Daoy (cell line): Measurements from ENCODE around the gene TCF4. TPM values are rescaled to one million over a fixed set of nuclear protein-coding genes. Genes with fewer than 3 reads are reported as not detected.

Source experiments
- DNase-seq: peaks from one replicate; pipeline ENCODE4 v3.0.0-alpha.2; 2015; ENCODE audit warnings: low read depth
- total RNA-seq: library from RNA; depleted of rRNA; stranded (reverse); fragments of >200 nt; shearing (Covaris generic); gene quantifications from 2 replicates; pipeline ENCODE4 v1.2.3, GENCODE V29; 2014

The TCF4 gene
- total RNA-seq, 1 experiment from 2014 or later, result 24.1 TPM

DNA sequence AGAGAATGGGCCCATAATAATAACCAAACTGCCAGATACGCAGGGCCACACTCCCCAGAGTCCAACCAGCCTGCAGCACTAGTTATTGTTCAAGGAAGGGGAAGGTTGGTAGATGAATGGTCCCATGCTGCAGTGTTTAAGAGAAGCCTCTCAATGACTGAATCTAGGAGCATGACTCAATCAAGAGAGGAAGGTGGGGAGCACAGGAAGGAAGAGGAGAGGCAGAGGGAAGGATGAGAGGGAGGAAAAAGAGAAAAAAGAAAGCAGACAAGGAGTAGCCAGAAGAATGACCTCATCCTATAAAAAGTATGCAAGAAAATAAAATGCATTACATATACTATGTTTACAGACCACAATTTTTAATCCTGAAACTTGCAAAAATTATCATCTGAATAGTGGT is 174.5 kb downstream of the TCF4 start:
- DNase-seq, result no peak

DNA sequence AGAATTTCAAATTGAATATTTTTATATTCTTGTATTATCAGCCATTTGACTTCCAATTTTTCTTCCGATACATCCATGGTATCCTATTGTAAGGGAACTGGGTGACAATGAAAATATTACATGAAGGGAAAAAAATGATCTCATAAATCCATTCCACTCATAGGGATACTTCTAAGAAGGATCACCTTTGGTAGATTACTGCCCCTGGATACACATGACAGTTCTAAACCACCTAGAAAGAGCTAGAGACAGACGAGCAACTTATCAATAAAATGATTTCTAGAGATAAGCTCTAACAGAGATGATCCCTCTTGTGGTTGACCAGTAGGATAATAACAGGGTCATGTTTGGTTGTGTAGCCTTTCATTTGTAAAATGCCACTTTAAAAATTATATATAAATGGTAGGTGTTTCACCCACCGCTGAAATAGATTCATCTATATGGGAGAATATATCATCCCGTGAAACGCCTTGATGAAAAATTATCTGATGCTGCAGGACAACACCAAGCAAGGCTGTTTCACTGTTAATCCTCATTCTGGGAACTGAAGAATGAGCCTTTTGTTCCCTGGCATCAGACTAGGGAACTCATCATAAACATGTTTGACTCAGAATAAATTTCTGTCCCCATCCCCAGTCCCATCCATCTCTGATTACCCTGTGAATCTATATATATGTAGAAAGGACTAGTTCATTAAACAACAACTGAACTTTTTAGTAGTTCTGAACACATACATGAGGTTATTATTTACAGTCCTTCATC is 180.0 kb downstream of the TCF4 start:
- no peak for DNase-seq

DNA sequence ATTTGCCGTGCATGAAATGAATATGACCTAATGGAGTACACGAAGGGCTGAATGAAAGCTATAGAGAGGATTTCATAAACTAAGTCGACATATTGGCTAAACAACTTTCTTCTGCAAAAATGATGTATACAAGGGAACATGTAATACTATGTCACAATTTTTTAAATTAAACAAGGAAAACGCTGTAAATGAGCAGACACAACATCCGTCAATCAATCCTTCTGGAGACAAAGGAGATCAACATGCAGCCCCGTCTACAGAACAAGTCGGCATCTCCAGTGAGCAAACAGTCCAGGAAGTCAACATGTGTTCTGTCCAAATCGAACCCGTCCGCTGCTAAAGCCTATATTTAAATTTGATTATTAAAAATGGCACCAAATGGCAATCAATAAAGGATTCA is 180.8 kb downstream of the TCF4 start:
- no peak for DNase-seq

DNA sequence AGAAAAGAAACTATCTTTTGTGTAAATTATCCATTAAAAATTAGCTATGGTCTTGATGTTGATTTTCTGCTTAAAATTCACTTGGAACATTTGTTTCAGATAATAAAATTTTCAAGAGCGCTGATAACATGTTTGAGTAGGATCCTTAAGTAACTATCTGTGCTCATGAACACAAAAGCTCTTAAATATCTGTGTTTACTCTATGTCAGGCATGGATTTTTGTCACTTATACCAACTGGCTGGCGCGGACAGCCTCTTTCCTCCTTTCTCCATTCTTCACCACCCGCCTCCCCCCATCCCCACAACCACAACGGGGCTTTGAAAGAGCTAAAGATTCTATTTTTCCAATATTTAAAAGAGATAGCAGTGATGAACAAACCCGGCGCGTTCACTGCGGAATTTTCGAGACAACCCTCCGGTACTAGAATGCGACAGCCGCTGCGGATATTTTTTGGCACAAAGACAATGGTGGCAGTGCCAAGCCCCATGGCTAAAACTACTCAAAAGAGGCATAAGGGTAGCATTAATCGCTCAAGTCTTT is 181.5 kb downstream of the TCF4 start:
- no peak for DNase-seq

DNA sequence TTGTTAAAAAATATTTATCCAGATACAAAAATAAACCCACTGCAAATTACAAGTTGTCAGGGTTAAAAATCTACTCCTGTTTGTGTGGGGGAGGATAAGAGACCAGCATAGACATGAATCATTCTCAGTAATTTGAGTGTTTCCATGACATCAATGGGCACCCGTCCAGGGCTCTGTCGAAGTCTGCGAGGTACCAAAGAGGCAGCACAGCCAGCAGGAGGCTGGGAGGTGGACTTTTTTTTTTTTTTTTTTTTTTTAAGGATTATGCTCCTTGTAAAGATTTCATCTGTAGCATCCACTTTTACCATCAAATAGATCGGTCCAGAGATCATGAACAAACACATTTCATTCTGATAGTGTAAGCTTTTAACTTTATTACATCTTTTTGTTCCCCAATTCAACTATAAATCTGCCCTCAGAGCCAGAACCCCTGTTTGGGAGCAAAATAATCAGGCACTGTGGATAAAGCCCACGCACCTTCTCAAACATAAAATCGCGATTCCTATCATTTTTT is 182.0 kb downstream of the TCF4 start:
- peak; percentile 86 for DNase-seq

DNA sequence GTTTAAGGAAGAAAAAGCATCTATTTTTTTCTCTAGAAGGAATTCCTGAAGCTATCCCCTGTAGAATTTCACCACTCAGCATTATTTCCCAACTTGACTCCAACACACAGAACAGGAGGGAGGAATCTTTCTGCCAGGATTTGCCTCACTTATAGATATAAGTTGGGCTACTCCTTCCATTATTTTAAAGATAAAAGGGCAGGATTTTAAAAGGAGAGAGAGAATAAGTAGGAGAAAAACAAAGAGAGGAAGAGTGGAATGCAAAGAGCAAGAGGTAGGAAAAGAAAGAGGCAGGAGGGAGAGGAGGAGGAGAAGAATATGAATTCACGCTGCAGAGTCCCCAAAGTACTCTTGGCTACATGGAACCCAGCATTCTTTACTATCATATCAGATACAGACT is 182.5 kb downstream of the TCF4 start:
- no peak for DNase-seq

DNA sequence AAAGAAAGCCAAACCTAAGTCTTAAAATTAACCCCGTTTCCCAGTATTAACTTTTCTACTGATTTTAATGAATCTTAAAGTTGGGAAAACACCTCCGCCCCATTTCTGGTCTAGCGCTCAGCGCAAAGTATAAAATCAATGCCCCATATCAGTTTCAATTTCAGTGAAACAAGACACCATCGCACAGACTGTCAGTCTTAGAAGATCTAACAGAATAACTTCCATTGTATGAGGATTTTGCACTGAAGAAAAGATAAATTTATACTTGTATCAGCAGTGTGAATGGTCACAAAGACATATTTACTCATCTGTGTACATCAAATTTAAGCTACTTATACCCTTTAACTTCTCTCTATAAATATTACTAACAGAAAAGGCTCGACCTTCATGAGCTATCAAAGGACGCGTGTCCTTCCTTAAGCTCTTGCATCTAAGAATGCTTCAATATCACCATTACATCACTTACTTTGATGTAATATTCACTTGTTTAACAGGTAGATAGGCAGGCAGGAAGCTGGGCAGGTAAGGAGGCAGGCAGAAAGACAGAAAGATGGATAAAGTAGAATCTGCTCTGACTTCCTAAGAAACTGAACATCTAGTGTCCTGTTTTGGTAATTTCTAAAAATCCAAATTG is 183.0 kb downstream of the TCF4 start:
- no peak for DNase-seq

DNA sequence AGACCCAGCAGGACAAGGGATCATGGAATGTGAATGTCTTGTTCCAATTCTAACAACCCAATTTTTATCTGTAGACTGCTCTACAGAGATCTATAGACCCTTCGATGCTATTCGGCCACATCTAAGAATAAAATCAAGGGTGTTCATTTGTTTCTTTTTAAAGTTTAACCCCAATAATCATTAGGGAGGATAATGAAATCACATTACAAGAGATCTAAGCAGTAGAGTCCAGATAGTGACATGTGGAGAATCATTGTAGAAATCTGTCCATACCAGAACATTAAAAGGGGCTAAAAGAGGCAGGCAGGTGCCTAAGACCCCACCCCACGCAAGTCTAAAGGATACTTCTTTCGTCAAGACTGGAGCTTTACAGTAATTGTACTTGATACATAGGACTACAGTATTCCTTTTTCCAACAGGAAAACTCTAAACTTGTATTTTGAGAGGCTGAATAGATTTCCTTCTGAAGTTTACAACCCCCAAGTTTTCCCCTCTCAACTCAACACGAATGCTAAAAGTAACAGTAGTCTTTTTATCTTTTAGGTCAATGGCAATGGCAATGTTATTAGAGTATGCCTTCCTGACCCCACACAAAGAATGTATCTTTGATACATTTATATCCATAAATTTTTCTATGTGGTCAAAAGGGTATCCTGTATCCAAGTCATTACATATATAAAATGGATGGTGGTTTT is 183.7 kb downstream of the TCF4 start:
- no peak for DNase-seq

DNA sequence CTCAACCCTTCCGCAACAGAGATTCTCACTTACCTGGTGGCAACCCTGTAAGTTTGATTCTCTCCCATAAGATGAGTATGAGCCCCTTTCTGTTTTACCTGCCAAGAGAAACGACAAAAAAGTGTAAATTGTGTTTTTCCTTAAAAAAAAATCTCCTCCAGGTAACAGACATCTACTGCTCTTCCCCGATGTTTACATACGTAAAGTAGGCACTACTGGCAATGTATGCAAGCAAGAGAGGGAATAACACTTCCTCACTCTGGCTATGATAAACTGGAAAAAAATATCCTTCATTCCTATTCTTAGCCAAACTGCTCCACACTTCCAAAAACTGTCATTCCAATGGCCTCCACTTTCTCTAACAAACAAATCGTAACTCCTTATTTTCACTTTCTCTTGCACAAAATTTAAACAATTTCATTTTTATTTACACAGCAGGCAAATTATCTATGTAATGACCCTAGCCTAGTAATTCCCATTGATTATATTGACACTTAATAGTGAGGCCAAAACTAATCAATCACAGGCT is 184.5 kb downstream of the TCF4 start:
- no peak for DNase-seq

DNA sequence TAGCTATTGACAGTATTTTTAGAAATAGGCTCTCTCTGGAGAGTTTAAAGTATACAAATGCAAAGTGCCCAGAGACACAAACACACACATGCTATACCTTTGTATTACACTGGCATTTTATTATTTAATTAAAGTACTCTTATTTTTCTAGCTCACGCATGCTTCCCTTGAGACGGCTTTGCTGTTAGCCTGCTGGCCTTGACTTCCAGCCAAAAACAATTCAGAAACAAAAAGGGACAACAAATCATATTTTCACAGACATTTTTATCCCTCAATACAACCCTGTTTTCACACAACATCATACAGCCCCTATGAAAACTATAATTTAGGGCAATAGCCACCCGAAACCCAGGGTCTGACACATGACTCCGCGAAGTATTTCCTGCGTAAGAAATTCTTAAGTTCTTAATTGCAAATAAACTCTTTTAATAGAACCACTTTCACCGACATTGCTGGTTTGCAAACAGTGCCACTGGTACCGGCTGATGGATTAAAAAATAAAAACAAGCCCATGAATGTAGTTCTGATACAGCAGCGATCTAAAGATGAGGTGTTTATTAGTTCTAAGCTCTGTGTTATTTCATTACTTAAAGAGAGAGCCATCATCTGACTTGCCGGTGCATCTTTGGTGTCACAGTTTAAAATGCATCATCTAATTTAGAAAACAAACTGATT is 185.1 kb downstream of the TCF4 start:
- DNase-seq, result no peak

DNA sequence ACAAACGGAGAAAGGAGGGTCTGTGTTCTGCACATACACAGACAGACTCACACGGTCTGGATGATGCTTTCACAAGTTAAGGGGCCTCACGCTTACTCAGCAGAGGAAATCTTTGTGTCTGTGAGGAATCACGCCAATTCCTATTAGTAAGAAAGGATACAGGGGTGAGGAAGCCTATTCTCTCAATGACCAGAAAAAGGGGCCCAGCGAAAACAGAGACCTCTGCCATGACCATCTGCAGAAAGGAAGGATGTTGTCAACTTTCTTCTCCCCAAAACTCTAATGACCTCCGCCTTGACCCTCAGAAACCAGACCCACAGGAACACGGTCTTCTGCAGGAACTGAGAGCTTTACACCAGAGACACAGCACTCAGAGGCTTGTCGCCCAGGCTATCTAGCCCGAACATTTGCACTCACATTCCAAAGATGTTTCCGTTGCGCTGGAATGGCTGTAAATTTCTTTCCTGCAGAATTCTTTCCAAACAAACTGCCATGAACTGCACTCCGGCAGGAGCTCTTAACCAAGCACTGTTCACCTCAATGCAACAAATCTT is 186.3 kb downstream of the TCF4 start:
- peak; percentile 35 for DNase-seq

DNA sequence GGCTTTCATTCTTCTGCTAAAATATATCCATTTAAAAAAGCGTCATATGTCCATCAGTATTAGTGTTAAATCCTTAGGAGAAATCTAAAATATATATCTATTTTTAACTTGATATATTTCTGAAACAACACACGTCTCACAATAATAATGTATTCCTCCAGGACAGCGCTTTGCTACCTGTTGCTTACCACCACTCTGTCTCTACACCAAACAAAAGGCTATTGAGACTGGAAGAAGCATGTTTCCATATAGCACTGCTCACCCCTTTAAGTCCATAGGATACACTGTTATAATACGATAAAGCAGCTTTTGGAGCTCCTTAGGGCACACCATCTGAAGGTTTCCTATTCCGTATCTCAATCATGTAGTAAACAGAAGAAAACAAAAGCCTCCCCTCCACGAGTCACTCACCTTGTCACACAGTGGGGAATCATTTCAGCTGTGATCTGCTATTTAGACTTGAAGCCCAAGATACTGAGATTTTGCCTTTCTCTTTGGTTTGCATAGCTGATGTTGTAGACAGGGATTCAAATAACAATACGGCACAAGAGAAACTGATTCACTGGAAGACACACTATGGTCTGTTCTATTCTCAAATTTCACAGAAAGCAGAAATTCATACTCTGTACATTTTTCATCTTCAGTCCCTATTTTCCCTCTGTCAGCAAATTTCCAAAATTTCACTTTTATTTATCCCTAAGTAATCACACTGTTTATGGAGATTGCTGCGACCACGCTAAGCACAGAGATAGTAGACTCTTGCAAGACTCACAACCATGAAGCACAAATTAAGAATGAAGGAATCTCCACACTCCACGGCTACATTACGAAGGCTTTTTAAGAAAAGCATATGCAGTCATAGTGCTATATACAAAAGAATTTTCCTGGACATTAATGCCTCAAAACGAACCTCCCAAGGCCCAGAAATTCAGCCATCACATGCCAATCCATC is 187.1 kb downstream of the TCF4 start:
- no peak for DNase-seq

DNA sequence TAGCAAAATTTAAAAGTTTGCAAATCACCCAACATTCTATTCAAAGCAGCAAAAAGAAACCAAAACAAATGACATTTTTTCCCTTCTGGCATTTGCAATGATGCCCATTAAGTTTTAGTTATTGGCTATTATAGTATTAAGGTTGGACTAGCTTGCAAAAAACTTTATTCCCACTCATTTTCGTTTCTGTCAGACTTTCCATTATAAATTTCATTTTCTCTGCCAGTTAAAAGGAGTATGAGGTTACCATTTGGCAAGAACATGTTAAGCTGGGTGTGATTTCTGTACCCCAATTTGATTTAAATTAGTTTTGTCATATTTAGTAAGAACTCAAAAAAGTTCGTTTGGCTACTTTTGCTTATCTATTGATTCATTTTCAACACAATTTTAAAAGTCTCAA is 187.9 kb downstream of the TCF4 start:
- DNase-seq, result no peak

DNA sequence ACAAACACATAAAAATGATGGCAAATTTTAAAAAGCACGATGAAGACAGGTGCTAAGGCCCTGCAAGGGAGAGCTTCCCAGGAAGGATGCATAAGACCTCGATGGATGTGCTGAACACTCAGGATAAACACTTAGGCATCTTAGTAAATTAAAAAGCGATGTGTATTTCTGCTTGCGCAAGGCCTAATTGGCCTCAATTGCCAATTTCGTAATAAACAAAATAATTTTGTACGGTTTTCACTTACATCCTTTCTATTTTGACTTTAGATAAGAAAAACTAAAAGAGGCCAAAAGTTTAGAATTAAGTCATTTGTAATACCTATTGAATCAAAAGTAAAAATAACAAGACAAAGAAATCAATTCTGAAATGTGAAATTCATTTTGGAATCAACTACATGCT is 189.1 kb downstream of the TCF4 start:
- DNase-seq, result no peak

DNA sequence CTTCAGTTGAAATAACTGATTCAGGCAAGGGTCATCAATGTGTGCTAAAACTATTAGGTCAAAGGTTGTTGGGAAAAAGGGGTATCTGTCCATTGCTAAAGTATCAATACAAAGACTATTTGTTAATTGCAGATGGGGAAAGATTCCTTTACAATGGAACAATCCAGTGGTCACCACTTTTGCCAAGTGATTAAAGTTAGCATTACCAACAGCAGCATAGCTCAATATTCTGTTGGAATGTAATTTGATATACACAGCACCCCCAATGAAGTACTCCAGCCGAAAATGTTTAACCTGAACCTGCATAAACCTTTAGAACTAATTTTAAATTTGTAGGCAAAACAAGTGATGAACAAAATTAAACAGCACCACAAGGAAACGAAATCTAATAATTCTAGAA is 191.0 kb downstream of the TCF4 start:
- DNase-seq, result no peak

DNA sequence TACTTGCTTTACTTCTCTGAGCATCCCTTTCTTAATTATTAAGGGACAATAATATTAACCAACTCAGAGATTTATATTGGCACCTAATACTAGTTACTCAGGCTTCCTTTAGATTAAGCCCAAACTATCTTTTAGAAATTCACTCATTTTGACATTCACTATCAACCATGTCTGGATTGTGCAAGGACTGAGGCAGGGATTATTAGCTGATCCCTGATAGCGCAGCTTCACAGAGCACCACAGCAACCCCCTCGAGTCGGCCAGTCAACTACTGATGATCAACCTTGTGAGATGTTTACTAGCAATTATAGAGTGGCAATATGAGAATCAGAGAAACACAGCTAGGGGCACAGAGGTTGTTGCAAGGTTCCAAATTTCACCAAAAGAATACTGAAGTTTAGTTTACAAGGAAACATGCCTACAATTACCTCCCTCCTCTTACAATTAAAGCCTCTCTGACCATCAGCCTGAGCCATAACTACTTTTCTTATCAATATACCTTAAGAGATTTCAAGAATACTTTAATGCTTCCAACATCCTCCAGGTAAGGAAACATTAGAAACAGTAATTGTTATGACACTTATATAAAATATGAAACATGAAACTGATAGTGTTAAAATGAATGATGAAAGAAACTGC is 191.6 kb downstream of the TCF4 start:
- no peak for DNase-seq

DNA sequence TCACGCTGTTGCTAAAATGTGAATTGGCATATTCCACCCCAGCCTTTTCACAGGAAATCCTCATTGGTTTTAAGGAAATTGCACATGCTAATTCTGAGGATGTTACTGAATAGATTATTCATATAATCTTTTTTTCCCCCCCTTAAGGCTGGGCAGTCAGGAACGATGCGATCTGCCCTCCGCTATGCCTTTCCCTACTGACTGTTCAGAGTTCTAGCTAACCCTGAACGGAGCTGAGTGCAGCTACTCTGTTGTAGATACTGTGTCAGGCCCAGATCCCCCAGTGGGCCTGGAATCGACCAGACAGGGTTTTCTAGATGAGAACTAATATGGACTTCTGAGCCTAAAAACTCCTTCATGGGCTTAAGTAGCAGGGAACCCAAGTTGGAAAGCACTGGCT is 192.2 kb downstream of the TCF4 start:
- no peak for DNase-seq

DNA sequence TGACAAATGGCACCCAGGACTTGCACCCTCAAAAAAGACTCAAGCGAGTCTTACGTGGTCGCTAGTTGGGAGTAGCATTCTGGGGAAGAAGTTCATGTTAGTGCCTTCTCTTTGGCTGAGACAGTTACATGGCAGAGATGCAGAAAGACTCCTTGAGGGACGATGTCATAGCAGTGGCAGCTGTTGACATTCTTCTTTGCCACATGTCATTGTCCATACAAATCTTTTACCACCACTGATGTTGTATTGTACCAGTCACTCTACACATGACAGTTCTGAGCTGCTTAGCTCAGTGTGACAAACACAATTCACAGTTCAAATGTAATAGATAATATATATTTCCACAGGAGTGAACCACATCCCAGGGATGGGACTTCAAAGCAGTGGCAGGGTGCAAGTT is 197.1 kb downstream of the TCF4 start:
- DNase-seq, result no peak

DNA sequence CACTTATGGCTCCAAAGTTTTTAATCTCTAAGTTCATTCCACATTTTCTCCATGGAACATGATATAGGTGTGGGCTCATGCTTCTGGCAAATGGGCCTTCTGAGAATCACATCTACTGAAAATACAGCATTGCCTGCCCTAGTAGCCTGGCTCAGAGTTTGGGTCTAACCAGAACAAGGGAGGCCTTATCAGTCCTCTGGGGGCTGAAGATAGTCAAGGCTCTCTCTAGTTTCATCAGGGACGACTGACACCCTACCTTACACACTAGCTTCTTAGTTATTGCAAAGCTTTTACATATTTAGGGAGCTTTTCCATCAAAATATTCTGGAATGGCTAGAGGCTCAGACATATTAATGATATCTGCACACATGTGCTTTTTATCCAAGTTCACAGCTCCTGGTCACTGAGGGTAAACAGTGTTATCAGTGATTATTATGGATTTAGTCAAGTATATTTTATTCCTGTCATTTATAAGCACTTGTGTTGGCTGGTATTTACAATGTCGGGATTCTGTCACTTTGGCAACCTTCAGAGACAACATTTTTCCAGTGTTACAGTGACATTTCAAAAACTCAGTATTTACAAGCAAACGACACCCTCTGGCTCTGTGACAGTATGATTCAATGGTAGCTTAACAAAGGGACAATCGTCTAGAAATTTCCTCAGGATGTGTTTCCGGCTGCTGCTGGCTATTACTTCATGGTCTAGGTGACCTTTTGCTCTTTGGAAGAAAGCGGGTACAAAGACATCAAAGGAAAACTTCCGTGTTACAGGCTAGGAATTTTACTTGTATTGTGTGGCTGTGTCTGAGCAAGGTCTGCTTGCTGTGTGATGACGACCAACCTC is 200.6 kb downstream of the TCF4 start:
- DNase-seq, result no peak
